Measurements from ENCODE around the gene DIP2C.

DIP2C gene

GRCh38 chr10:320771-321170 lies 368.7 kb downstream of the DIP2C start:
- no peak overlapping the region for H3K27ac ChIP-seq
- no peak for TF ChIP-seq CTCF (conservative IDR thresholded peaks at IDR 0.05)
- no peak for TF ChIP-seq ZFX (IDR thresholded peaks at IDR 0.05)

- H3K27ac ChIP-seq, result no peak overlapping the region
- TF ChIP-seq CTCF (conservative IDR thresholded peaks at IDR 0.05), result no peak
- no peak for TF ChIP-seq ZFX (IDR thresholded peaks at IDR 0.05)
Measured at GRCh38 chr10:317926-318325, 371.5 kb downstream of the DIP2C start.

GRCh38 chr10:317271-317769 lies 372.1 kb downstream of the DIP2C start:
- TF ChIP-seq ZFX (IDR thresholded peaks at IDR 0.05) (no peak), CTCF (conservative IDR thresholded peaks at IDR 0.05) (no peak)
- no peak overlapping the region for H3K27ac ChIP-seq

- H3K27ac ChIP-seq, result no peak overlapping the region
- TF ChIP-seq ZFX (IDR thresholded peaks at IDR 0.05) (no peak), CTCF (conservative IDR thresholded peaks at IDR 0.05) (no peak)
Measured at GRCh38 chr10:316390-316789, 373.1 kb downstream of the DIP2C start.

GRCh38 chr10:314871-315270 lies 374.6 kb downstream of the DIP2C start:
- H3K27ac ChIP-seq, result no peak overlapping the region
- no peak for TF ChIP-seq CTCF (conservative IDR thresholded peaks at IDR 0.05)
- TF ChIP-seq ZFX (IDR thresholded peaks at IDR 0.05), result no peak

- no peak for TF ChIP-seq CTCF (conservative IDR thresholded peaks at IDR 0.05)
- no peak for TF ChIP-seq ZFX (IDR thresholded peaks at IDR 0.05)
- H3K27ac ChIP-seq, result no peak overlapping the region
Measured at GRCh38 chr10:314381-314780, 375.1 kb downstream of the DIP2C start.

GRCh38 chr10:311901-312665 lies 377.4 kb downstream of the DIP2C start:
- H3K27ac ChIP-seq, result no peak overlapping the region
- no peak for TF ChIP-seq ZFX (IDR thresholded peaks at IDR 0.05)
- TF ChIP-seq CTCF (conservative IDR thresholded peaks at IDR 0.05), result no peak
